Esophagus squamous epithelium (tissue), 5 donors: ENCODE measurements around the gene SLC16A7. TPM values are rescaled to one million over a fixed set of nuclear protein-coding genes. Genes with fewer than 3 reads are reported as not detected.

Experiments
- DNase-seq: peaks from one replicate; lab custom pipeline; 2025; lab: John Stamatoyannopoulos, UW
- H3K27ac ChIP-seq, 4 donors: fragments of 200-600 bp; sonication (generic); one replicate each; pipeline ENCODE4 v1.5.1; 2016 to 2019; ENCODE audit warnings: mild to moderate bottlenecking in 1 of 4
- H3K27me3 ChIP-seq, 4 donors: fragments of 200-600 bp; sonication (generic); 1 replicate in 3 of 4; 2 replicates in 1 of 4; pipeline versions ENCODE4 v1.5.1 to v1.6.0; 2017 to 2021; ENCODE audit warnings: antibody characterized with exemption in 1 of 4
- H3K36me3 ChIP-seq, 3 donors: fragments of 200-600 bp; sonication (generic); one replicate each; pipeline ENCODE4 v1.5.1; 2016 to 2019
- H3K4me1 ChIP-seq, 3 donors: fragments of 200-600 bp; sonication (generic); one replicate each; pipeline ENCODE4 v1.5.1; 2017 to 2019
- H3K4me3 ChIP-seq, 4 donors: fragments of 200-600 bp; sonication (generic); 1 replicate in 3 of 4; 2 replicates in 1 of 4; pipeline ENCODE4 v1.5.1; 2016 to 2019; ENCODE audit warnings: mild to moderate bottlenecking in 2 of 4, moderate library complexity in 1 of 4
- H3K9me3 ChIP-seq, 3 donors: fragments of 200-600 bp; sonication (generic); one replicate each; pipeline ENCODE4 v1.5.1; 2016 to 2019
- CTCF ChIP-seq, 6 experiments: fragments of 450-650 bp in 4 of 6; fragments of 200-600 bp in 2 of 6; sonication (generic) in 2 of 6; IDR thresholded peaks; one replicate each; pipeline ENCODE4 v1.5.1; 2016 to 2019; ENCODE audit warnings: antibody characterized with exemption in 6 of 6, mild to moderate bottlenecking in 4 of 6, moderate library complexity in 4 of 6
- POLR2A ChIP-seq, 4 donors: fragments of 450-650 bp; IDR thresholded peaks; one replicate each; pipeline ENCODE4 v1.6.1; 2017; ENCODE audit warnings: antibody characterized with exemption in 4 of 4, mild to moderate bottlenecking in 4 of 4, moderate library complexity in 3 of 4
- WGBS, 2 donors: methylation state at CpG; one replicate each; pipeline ENCODE4 v1.1.5; 2018; 5-methylcytosine and 5-hydroxymethylcytosine counted together
- intact Hi-C: fragments of 100-400 bp; cut with DNase I; formaldehyde crosslinking; loops from one replicate; pipeline ENCODE4 v1.15.0; 2022
- total RNA-seq, 4 donors: library from RNA; depleted of rRNA; stranded (reverse); fragments of >200 nt; gene quantifications; one replicate each; pipeline ENCODE4 v1.1.0, GENCODE V29; 2016
- donor health status: DM: yes; HTN: yes; CAD: no.

The SLC16A7 gene
- total RNA-seq, 4 donors from 2014 or later, result 55.3 to 82.1 (median 72.9) TPM

GRCh38 chr12:59710004-59710628 lies 114.3 kb downstream of the SLC16A7 start:
- H3K4me3 ChIP-seq, result no peak overlapping the region
- peaks cover 0 to 16% (median 0%) of the 10 kb centered on the region in 3 donors for H3K36me3 ChIP-seq
- no peak overlapping the region for H3K27ac ChIP-seq
- H3K4me1 ChIP-seq, result peaks cover 0 to 5% (median 0%) of the 10 kb centered on the region in 3 donors
- intact Hi-C loops, result no loop called here
- DNase-seq, result no peak
- TF ChIP-seq POLR2A (IDR thresholded peaks at IDR 0.05), result no peak
- no peak for TF ChIP-seq CTCF (IDR thresholded peaks at IDR 0.05)
- WGBS, 2 donors, result 0 to 100% methylated on average over 1 of the region's 1 CpG
- no peaks in the 10 kb centered on the region for H3K9me3 ChIP-seq
- no peaks in the 10 kb centered on the region for H3K27me3 ChIP-seq

GRCh38 chr12:59710964-59711363 lies 115.1 kb downstream of the SLC16A7 start:
- WGBS, 2 donors, result 87 to 100% methylated on average over 2 of the region's 2 CpGs
- Histone ChIP-seq H3K9me3 (no peaks in the 10 kb centered on the region), H3K27ac (no peak overlapping the region), H3K4me1 (peaks cover 0 to 5% (median 0%) of the 10 kb centered on the region in 3 donors), H3K27me3 (no peaks in the 10 kb centered on the region), H3K4me3 (no peak overlapping the region), H3K36me3 (peaks cover 0 to 10% (median 0%) of the 10 kb centered on the region in 3 donors)
- intact Hi-C loops, result no loop called here
- TF ChIP-seq CTCF (IDR thresholded peaks at IDR 0.05) (no peak), POLR2A (IDR thresholded peaks at IDR 0.05) (no peak)
- DNase-seq, result no peak

GRCh38 chr12:59715434-59715833 lies 119.6 kb downstream of the SLC16A7 start:
- Histone ChIP-seq H3K4me1 (no peaks in the 10 kb centered on the region), H3K4me3 (no peak overlapping the region), H3K36me3 (no peaks in the 10 kb centered on the region), H3K27me3 (no peaks in the 10 kb centered on the region), H3K9me3 (no peaks in the 10 kb centered on the region), H3K27ac (no peak overlapping the region)
- intact Hi-C loops, result no loop called here
- no peak for TF ChIP-seq CTCF (IDR thresholded peaks at IDR 0.05)
- no peak for TF ChIP-seq POLR2A (IDR thresholded peaks at IDR 0.05)
- 78 to 100% methylated on average over 2 of the region's 2 CpGs for WGBS, 2 donors
- no peak for DNase-seq

- Histone ChIP-seq H3K36me3 (no peaks in the 10 kb centered on the region), H3K4me1 (no peaks in the 10 kb centered on the region), H3K9me3 (no peaks in the 10 kb centered on the region), H3K27ac (no peak overlapping the region), H3K4me3 (no peak overlapping the region), H3K27me3 (no peaks in the 10 kb centered on the region)
- DNase-seq, result no peak
- TF ChIP-seq CTCF (IDR thresholded peaks at IDR 0.05) (no peak), POLR2A (IDR thresholded peaks at IDR 0.05) (no peak)
- intact Hi-C loops, result no loop called here
- WGBS, 2 donors, result 90 to 100% methylated on average over 4 of the region's 4 CpGs
Measured at GRCh38 chr12:59716043-59716442, 120.2 kb downstream of the SLC16A7 start.

- Histone ChIP-seq H3K4me1 (no peaks in the 10 kb centered on the region), H3K4me3 (no peak overlapping the region), H3K27ac (no peak overlapping the region), H3K9me3 (no peaks in the 10 kb centered on the region), H3K36me3 (no peaks in the 10 kb centered on the region), H3K27me3 (no peaks in the 10 kb centered on the region)
- DNase-seq, result no peak
- TF ChIP-seq CTCF (IDR thresholded peaks at IDR 0.05), result no peak
- TF ChIP-seq POLR2A (IDR thresholded peaks at IDR 0.05), result no peak
- intact Hi-C loops, result no loop called here
- WGBS, 2 donors, result 69 to 72% methylated on average over 2 of the region's 2 CpGs
Measured at GRCh38 chr12:59717436-59717835, 121.6 kb downstream of the SLC16A7 start.
